HG03025 (cell line): ENCODE data around the gene SLC16A12.

Experiments used
- ATAC-seq: cut with Tn5 transposase; IDR thresholded peaks from one replicate; pipeline ENCODE4 v1.9.1; 2021; ENCODE audit warnings: mild to moderate bottlenecking, moderate library complexity; ENCODE audit not compliant: unreplicated experiment, low FRiP score

SLC16A12 gene, protein sequence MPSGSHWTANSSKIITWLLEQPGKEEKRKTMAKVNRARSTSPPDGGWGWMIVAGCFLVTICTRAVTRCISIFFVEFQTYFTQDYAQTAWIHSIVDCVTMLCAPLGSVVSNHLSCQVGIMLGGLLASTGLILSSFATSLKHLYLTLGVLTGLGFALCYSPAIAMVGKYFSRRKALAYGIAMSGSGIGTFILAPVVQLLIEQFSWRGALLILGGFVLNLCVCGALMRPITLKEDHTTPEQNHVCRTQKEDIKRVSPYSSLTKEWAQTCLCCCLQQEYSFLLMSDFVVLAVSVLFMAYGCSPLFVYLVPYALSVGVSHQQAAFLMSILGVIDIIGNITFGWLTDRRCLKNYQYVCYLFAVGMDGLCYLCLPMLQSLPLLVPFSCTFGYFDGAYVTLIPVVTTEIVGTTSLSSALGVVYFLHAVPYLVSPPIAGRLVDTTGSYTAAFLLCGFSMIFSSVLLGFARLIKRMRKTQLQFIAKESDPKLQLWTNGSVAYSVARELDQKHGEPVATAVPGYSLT

DNA sequence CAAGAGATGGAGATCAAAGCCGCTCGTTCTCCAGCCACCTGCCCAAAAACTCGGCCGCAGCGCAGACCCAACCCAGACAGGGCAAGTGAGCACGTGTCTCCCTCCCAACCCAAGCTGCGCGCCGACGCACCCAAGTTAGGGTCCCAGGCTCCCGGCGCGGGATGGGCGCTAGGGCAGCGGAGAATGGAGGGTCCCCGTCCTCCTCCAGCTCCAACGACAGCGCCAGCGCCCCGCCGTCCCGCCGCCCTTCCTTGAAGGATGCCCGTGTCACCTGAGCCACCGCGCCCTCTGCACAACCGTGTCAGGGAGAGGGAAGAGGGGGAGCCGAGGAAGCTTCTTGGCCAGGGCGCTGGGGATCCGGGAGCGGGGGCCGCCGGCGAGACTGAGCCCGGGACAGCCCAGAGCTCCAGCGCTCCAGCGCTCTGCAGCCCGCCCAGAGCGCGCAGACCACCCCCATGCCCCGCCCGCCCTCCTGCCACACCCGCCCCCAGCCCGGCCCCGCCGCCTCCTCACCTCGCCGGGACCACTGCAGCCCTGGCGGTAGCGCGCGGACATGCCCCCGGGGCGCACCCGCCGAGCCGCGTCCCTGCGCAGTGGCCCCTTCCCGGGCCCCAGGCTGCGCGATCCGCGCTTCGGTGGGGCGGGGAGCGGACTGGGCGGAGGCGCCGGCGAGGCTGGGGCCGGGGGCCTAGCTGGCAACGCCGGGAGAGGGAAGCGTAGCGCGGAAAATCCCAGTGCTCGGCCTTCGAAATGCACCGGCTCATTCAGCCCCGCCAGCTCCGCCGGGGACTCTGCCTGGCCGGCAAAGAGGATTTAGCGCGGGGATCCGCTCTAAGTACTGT lies at the start of gene SLC16A12:
Gene SLC16A12, minus strand, starts transcription at position 424 of the 842 bp plus-strand sequence. CDS start 73,016 bp downstream, outside the sequence.
- ATAC-seq, result no peak

DNA sequence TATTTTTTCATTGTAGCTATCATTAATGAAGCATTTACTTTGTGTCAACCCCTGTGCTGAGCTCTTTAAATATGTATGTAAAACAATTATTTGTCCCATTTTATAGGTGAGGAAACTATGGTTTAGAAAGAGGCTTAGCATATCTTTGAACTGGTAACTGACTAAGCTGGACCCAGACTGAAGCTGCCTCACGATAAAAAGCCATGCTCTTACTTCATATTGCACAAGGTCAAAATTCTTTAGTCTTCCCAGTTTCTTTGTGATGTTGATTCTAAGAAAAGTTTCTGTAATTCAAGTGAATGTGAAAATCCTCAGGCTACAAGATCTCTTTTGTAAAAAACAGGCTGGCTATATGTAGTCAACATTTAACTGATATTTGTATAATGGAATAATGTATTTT lies 46.6 kb upstream of the SLC16A12 start:
- ATAC-seq, result no peak

DNA sequence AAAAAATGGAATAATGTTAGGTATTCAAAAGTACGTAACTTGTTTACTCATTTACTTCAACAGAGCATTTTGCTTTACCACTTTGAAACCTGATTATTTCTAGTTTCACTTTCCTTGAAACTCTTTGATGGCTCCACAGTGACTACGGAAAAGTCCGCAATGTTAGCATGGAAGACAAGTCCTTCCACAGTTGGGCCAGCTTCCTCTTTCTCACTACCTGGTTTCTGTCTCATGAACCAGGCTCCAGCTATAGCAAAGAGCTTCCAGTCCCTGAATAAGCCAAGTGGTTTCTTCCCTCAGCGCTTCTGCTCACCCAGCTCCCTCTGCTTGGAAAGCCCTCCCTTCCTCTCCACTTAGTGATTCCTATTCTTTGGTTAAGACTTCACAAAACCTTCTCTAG lies 44.8 kb upstream of the SLC16A12 start:
- ATAC-seq, result no peak

DNA sequence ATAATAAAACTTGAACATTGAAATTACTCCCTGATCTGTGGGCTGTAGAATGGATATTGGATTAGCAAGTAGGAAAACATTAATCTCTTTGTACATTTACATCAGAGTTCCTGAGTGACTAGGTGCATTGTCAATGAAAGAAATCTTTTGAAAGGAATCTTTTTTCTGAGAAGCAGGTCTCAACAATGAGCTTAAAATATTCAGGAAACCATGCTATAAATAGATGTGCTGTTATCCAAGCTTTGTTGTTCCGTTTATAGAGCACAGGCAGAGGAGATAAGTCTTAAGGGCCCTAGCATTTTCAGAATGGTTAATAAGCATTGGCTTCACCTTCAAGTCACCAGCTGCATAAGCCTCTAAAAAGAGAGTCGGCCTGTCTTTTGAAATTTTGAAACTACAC lies 41.3 kb upstream of the SLC16A12 start:
- ATAC-seq, result no peak

DNA sequence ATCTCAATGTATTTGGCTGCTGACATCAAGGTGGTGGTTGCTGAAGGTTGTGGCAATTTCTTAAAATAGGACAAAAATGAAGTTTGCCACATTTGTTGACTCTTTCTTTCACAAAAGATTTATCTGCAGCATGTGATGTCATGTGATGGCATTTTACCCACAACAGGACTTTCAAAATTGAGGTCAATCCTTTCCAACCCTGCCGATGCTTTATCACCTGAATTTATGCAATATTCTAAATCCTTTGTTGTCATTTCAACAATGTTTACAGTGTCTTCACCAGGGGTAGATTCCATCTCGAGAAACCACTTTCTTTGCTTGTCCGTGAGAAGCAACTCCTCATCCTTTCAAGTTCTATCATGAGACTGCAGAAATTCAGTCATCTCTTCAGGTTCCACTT lies 40.6 kb upstream of the SLC16A12 start:
- ATAC-seq, result no peak

DNA sequence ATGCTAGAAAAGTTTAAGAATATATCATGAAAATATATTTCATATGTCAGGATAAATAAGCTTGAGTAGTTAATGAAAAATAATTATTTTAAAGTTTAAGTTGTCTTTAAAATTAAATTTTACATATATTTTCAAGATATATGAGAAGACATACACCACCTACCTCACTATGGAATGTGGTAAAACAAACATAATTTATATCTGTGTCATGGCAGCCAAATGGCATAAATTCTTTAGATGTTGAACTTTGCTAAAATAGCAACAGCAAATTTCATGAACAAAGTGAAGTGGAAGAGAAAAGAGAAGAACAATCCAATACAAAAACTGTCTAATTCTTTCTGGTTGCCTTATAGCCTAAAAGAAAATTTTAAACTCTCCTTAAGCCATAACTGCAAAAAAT lies 39.6 kb upstream of the SLC16A12 start:
- no peak for ATAC-seq

DNA sequence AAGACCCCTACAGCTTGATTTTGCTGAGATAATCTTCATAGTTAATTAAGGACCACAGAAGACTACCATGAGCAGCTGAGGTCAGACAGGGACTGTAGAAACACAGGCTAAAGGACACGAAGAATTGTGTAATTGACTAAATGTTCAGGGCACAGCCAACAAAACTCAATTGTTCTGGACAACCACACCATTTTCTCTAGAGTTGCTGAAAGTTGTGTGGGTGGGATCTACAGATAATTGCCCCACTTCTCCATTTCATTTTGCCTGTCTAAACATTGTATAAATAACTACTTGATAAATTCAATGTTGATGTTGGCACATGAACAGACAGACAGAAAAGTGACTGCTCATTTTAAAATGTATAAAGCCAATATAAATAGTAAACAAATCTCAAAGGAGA lies 39.0 kb upstream of the SLC16A12 start:
- ATAC-seq, result no peak

DNA sequence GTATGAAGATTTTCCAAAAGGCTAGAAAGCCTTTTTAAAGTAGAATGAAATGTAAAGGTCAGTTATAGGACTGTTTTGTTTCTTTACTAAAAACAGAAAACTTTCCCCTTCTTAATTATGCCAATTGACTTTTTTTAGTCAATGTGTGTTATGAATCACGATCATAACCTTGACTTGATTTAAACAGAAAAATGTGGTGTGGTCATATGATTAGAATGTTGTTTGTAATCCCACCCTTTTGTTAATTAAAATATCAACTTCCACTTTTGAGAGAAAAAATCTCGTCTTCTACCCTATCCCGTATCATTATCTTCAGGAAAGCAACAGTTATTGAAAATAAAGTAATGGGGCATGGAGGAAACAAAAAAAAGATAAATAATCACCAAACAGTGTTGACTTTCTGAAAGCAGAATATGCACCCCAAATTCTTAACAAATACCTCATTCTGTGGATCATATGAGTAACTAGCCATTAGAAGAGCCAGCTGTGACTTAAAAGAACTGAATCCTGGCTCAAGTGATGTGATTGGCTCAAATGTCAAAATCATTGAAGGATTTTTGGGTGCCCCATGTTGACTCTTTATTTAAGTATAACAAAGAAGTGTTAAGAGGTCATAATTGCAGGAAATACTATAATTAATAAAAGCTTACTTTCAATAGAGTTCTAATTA lies 32.3 kb upstream of the SLC16A12 start:
- no peak for ATAC-seq

DNA sequence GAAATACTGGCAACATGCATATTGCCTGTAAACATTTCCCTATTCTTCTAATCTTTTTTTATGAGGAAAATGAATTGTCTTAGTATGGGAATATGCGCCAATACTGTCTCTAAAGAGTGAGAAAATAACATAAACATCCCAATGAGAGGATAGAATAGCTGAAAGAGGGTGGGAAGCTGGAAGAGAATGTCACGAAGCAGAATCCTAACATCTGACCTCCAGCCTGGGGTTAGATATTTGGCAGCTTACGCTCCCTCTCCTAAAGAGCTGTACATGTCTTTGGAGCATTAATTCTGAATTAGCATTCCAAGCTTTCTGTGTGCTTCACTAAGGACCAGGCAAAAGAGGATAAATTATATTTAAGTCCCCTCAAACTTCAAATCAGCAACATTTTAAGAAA lies 31.6 kb upstream of the SLC16A12 start:
- ATAC-seq, result no peak

DNA sequence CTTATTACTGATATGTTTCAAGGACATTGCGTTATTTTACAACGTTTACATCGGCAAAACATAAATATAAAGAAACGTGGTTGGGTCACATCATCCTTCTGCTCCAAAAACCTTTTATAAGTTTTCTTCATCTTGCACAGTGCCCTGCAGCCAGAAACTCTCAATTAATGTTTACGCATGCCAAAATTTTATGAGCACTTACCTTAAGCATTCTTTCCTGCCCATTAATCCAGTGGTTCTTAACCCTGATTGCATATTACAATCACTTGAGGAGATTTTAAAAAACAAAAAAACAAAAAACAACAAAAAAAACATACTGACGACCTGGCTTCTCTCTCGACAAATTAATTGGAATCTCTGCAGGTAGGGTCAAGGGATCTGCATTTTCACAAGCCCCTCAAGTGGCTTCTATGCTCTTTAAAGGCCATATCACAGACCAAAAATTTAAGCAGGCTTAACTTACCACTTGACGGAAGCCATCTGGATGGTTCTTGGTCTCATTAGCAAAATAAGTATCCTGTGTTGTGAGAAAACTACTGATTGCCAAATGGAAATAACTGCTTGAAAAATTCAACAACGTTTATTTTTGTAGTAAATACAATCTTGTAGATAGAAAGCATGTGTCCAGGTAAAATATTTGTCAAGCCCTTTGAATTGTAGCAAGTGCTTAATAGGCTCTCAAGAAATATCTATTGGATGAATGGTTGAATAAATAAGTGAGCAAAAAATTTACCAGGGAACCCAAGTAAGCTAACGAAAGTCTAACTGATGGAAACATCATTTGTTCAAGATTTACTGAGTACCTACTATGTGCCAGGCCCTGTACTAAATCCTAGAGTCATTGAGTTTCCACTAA lies 30.9 kb upstream of the SLC16A12 start:
- ATAC-seq, result no peak

DNA sequence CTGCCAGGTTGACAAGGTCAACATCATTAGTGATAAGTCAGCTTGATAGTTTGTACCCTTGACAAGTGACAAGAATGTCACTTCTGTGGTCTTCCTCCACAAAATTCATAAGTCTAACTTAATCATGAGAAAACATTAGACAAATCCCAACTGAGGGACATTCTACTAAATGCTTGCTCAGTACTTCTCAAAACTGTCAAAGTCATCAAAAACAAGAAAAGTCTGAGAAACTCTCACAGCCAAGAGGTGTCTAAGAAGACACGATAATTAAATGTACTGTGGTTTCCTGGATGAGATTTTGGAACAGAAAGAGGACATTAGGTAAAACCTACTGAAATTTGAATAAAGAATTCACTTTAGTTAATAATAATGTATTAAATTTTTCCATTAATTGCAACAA lies 29.8 kb upstream of the SLC16A12 start:
- ATAC-seq, result no peak

DNA sequence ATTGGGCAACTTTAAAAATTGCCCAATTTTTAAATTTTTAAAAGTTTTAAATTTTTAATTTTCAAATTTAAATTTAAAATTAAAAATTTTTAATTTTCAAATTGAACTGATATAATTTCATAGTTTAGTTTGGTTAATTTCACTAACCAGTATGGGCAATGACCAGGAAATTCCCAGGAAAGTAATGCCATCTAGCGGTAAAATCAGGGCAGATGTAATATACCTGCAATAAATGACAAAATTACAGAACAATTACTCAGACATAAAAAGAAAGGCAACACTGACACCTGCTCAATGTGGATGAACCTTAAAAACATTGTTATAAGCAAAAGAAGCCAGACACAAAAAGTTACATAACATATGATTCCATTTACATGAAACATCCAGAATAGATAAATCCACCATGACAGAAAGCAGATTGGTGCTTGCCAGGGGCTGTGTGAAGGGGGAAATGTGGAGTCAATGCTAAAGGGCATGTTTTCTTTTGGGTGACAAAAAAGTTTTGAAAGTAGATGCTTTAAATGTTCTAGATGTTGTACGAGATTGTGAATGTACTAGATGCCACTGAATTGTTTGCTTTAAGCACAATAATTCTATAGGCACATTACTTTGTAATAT lies 28.6 kb upstream of the SLC16A12 start:
- ATAC-seq, result no peak

DNA sequence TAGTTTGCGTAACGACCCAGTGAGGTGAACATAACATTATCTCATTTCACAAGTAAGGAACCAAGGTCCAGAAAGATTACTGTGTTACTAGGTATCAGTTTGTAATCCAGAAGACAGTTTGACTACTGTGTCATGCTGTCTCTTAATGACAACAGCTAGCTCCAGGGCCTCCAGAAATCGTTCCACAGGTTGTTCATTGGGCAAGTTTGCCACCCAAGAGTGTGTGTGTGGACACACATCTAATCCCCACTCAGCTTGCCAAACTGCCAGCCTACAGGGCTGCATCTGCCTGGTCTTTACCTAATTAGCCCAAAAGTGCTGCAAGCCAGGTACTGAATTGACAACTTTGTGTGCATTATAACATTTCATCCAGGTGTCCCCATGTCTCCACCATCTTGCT lies 27.9 kb upstream of the SLC16A12 start:
- ATAC-seq, result no peak

DNA sequence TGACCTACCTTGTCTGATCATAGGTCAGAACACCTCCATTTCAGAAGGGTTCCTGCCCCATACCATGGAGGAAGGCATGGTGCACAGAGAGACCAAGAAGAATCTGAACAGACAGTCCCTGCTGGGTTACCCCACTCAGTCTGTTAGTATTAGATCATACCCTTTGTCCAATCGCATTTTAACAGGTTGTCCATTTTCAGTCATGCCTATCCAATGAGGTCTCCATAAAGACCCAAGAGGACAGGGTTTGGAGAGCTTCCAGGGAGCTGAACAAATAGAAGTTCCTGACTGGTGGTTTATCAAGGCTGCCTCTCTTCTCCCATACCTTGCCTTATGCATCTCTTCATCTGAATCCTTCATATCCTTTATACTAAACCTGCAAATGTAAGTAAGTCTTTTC lies 21.2 kb upstream of the SLC16A12 start:
- no peak for ATAC-seq

DNA sequence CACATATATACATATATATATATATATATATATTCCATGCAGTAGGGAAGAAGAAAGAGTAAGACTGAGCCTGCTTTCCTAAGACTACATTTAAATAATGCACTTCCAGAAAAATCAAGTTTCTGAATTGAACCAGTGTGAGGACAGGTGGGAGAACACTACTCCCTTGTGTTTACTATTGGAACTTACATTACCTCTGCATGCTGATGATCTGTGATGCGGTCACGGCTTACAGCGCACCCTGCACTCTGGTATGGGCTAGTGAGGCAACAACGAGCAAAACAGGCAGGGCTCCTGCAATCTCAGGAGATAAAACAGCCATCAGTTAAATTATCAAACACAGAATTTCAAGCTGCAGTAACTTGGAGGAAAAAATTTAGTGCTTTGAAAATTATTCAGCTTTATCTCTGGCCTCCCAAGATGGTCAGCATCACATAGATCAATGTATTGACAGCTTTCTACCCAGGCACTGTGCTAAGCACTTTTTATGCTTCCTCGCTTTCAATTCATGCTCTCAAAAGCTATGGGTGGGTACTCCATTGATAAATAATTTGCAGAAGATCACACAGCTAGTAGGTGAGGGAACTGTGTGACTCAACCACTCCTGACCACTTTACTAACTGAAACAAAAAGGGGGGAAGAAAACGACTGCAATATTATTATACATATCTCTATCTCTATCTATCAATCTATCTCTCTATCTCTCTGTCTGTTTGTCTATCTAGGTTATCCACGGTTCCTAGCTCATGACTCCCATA lies 20.5 kb upstream of the SLC16A12 start:
- no peak for ATAC-seq

DNA sequence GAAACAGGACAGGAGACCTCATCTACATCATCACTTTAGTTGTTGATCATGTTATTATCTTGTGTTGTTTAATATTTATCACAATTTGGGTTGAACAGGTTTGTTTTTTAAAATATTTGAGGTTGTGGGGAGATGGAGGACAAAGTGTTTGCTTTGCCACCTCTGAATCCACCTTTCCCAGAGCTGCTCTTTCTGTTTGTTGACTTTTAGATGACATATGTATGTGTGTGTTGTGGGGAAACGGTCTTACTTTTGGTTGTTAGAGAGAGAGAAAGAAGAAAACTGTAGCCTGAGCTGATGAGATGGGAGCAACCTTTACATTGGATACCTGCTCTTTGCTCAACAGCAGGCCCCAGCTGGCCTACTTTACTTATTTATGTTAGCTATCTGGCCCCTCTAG lies 19.0 kb upstream of the SLC16A12 start:
- no peak for ATAC-seq

DNA sequence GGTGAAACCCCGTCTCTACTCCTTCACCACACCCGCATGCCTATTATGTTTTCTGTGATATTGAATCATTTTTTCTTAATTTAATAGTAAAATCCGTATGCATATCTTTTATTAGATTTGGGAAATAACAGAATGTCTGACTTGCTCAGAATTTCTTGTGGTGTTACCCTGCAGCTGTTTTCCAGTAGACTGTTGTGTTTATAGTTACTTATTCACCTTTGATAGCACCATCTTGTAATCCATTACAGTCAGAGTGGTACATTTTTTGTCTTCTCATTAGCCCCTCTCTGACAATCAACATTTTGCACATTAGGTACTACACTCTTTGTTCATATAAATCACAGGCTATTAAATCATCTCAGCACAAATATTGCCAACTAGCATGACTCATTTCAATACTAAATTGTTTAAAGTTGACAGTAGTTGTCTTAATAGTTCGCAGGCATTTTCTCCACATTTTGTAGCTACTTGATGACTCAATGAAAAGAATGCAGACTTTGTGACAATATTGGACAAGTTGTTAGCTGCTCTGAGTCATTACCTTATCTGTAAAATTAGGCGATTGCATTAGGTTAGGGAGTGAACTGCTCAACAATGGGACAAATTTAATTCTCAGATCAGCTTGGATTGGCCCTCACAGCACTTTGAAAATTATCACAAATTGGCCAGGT lies 17.8 kb upstream of the SLC16A12 start:
- no peak for ATAC-seq

DNA sequence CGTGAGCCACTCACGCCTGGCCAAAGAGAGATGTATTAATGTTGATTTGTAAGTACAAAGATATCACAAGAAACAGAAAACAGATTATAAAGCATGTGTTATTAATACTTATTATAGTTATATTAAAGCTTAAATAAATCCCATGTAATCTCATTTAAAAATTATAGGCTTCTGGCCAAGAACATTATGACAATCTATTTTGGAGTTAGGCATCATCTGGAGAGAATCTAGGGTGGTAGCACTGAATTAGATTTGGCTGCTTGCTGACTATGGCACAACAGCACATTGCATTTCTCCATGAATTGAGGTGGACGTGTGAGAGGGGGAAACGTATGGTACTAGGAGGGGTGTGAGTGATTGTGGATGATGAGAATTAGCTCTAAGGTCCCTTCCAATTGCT lies 16.8 kb upstream of the SLC16A12 start:
- ATAC-seq, result no peak
